Jurkat, Clone E6-1 (cell line): Measurements from ENCODE around the gene RNF151.
A peak's percentile ranks its signal among the peaks of the same experiment; 100 is the strongest.
"Not testable (repeated sequence)": the region's sequence is repeated elsewhere in the genome, so short reads cannot be mapped to it uniquely, and the experiment has no call there.

Experiments
- DNase-seq: peaks from one replicate; pipeline ENCODE4 v3.0.0-alpha.2; 2011; ENCODE audit warnings: low read depth, low spot score
- H3K4me3 ChIP-seq: 2 replicates; pipeline ENCODE4 v1.5.1; 2011; ENCODE audit warnings: mild to moderate bottlenecking, low read length, control low read depth, moderate library complexity

Gene RNF151

DNA sequence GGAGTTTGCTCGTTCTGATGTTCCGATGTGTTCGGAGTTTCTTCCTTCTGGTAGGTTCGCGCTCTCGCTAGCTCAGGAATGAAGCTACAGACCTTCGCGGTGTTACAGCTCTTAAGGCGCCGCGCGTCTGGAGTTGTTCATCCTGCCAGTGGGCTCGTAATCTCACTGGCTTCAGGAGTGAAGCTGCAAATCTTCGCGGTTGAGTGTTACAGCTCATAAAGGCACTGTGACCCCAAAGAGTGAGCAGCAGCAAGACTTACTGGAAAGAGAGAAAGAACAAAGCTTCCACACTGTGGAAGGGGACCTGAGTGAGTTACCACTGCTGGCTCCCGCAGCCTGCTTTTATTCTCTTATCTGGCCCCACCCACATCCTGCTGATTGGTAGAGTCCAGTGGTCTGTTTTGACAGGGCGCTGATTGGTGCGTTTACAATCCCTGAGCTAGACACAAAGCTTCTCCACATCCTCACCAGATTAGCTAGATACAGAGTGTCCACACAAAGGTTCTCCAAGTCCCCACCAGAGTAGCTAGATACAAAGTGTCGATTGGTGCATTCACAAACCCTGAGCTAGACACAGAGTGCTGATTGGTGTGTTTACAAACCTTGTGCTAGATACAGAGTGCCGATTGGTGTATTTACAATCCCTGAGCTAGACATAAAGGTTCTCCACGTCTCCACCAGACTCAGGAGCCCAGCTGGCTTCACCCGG lies 9.1 kb upstream of the RNF151 start:
- H3K4me3 ChIP-seq = not testable (repeated sequence)

GRCh38 chr16:1958143-1958491 lies 8.5 kb upstream of the RNF151 start:
- not testable (repeated sequence) for DNase-seq, H3K4me3 ChIP-seq

More for the DNA sequence above, 9.1 kb upstream of the RNF151 start:
- not testable (repeated sequence) for DNase-seq

DNA sequence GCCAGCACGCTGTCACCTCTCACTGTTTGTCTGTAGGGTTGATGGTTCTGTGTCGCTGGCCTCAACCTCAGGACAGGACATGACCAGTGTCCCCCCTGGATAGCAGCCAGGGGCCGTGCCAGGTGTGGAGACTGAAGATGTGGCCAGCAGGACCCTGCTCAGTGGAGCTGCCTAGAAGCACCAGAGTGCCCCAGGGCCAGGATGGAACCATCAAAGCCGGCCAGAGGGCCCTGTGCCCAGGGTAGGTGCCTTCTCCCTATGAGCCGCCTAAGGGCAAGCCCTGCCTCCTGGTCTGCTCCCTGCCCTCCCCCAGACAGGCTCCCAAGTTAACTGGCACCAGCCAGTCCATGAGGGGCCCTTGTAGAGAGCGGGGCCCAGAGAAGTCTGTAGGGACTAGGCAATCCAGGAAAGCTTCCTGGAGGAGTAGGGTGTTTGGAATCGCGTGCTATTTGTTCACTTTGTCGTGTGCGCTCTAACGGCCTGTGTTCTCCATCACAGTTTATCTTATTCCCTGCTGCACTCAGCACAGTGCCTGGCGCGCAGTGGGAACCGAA lies 7.9 kb upstream of the RNF151 start:
- peak overlapping the region; percentile 20 for H3K4me3 ChIP-seq
- no peak for DNase-seq

GRCh38 chr16:1959269-1960039 lies 7.2 kb upstream of the RNF151 start, which contains the start of gene NDUFB10:
Gene NDUFB10 (plus strand): TSS chr16:1959538. CDS start chr16:1959625, 87 bp downstream.
- DNase-seq = peak; percentile 83
- peak within 1 kb of the TSS; percentile 81 for H3K4me3 ChIP-seq

GRCh38 chr16:1960665-1961630 lies 5.7 kb upstream of the RNF151 start:
- DNase-seq = peak; percentile 68
- peak overlapping the region; percentile 81 for H3K4me3 ChIP-seq

DNA sequence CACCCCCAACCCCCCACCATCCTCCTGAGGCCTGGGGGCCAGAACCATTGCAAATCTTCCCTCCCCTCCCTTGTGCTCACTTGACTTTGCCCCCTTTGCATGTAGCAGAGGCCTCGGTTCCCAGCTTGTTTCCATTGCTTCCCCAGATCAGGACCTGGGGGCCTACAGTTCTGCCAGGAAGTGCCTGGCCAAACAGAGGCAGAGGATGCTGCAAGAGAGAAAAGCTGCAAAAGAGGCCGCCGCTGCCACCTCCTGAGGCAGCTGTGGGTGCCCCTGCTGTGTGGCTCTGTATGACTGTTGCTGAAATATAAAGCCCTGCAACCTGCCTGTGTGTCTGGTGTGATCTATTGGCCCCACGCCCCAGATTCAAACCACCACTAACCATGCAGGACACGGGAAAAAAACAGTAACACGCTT lies 5.0 kb upstream of the RNF151 start:
- H3K4me3 ChIP-seq = 0 out of 2 replicates have a peak overlapping the region, but pooled peaks have one; percentile 3
- peak; percentile 41 for DNase-seq

DNA sequence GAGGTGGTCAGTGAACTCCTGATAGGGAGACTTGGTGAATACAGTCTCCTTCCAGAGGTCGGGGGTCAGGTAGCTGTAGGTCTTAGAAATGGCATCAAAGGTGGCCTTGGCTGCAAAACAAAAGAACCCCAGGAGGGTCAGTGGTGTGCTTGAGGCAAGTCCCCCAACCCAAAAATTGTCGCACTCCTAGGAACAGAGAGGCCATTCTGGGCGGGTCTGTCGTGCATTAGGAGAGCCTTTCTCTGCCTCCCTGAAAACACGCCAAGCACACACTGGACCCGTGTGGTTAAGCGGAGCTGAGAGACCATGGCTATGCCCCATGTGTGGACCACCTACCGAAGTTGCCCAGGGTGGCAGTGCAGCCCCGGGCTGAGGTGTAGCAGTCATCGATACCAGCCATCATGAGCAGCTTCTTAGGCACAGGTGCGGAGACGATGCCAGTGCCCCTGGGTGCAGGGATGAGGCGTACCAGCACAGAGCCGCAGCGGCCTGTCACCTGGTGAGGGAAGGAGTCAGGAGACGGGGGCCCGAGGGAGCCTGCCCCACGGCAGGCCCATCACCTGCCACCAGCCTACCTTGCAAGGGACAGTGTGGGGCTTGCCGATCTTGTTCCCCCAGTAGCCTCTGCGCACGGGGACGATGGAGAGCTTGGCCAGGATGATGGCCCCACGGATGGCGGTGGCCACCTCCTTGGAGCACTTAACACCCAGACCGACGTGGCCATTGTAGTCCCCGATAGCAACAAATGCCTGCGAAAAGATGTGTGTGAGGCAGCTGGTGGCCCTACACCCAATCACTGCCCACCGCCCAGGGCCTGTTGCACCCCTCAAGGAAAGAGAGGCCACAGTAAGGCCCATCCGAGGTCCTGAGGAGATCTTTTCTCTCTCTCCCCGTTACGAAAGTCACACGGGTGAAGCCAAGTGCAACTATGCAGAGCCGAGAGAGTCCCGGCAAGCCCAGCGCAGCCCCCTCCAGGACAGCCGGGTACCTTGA lies 4.2 kb upstream of the RNF151 start:
- H3K4me3 ChIP-seq = peak overlapping the region; percentile 79
- not testable (repeated sequence) for DNase-seq

DNA sequence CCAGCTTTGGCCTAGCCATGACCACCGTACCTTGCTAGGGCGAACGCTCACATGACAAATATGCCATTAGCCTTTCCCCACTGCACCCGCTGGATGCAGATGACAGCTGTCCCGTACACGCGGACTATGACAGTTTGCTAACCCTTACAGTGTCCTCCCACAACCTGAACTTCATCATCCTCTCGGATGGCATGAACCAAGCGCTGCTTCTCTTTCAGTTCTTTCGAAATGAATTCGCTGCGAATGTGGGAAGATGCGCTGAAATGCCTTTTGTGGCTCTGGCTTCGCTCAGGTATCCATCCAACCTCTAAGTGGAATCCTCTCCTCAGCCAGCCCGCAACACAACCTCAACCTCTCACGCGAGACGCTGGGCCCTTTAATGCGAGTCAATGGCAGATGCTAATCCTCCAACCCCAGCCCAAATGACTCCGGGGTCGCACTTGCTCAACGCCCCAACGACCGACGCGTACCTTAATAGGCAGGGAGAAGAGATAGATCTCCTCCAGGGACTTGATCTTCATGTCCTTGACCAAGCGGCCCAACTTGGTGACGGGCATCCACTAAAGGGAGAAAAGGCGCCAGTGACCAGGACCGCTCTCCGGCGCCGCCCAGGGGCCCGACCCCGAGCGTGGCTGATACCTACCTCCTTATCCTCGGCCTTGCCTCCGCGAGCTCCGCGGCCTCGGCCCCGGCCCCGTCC lies 2.7 kb upstream of the RNF151 start:
- peak overlapping the region; percentile 79 for H3K4me3 ChIP-seq
- no peak for DNase-seq

DNA sequence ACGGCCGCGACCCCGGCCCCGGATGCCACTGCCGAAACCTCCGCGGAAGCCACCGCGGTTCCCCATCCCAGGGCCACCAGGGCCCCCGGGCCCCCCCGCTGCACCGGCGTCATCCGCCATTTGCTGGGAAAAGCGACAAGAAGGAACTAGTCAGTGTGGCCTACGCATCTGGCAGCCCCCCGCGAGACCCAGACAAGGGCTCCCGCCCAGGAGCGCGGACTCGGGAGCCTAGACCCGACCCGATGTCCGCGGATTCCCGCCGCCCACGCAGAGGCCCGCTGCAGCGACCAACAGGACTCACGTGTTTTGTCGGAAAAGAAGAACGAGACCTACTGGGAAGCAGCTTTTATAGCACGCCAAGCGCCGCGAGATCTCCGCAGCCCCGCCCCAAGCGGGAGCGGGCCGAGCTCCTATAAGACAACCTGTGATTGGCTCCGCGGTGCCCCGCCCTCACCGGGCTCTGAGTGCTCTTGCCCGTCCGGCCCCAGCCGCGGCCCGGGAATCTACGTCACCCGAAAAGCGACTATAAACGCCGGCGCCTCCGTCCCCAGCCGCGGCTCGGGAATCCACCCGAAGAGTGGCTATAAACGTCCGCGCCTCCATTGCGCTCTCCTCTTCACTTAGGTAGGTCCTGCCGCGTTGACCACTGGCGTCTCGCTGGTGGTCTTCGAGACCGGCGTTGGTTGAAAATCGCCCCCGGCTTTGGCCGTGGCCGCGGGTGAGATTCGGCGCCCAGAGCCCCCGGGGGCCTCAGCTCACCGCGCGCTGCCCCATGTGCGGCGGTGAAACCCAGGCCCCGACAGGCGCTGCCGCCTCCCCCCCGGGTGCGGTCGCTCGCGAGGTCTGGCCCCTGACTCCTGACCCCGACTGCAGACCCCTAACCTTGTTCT lies 1.9 kb upstream of the RNF151 start, which contains the start of gene RPS2:
RPS2 (minus strand) TSS at position 321 of the 890 bp plus-strand sequence; CDS start at position 120, 201 bp downstream.
- peak; percentile 97 for DNase-seq
- H3K4me3 ChIP-seq = peak within 1 kb of the TSS; percentile 79

GRCh38 chr16:1965396-1966001 lies 1.2 kb upstream of the RNF151 start:
- H3K4me3 ChIP-seq = peak overlapping the region; percentile 79
- DNase-seq = no peak

DNA sequence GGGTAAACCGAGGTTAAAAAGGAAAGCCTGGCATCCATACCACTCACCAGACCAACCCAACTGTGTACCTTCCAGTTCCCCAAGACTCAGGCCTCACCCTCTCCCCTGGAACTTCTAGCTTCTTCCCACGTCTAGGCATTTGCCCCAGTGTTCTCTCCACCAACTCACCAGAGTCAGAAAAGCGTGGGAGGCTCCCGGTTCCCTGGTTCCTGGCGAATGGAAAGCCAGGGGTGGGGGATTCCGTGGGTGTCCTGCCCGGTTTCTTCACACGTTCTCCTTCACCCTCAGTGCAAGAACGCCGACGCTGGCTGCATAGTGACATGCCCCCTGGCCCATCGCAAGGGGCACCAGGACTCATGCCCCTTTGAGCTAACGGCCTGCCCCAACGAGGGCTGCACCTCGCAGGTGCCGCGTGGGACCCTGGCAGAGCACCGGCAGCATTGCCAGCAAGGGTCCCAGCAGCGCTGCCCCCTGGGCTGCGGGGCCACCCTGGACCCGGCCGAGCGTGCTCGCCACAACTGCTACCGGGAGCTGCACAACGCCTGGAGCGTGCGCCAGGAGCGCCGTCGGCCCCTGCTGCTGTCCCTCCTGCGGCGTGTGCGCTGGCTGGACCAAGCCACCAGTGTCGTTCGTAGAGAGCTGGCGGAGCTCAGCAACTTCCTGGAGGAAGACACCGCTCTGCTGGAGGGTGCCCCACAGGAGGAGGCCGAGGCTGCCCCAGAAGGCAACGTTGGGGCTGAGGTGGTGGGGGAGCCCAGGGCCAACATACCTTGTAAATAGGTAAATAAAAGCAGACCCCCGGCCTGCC lies 1.7 kb downstream of the RNF151 start:
- H3K4me3 ChIP-seq = no peak overlapping the region

DNA sequence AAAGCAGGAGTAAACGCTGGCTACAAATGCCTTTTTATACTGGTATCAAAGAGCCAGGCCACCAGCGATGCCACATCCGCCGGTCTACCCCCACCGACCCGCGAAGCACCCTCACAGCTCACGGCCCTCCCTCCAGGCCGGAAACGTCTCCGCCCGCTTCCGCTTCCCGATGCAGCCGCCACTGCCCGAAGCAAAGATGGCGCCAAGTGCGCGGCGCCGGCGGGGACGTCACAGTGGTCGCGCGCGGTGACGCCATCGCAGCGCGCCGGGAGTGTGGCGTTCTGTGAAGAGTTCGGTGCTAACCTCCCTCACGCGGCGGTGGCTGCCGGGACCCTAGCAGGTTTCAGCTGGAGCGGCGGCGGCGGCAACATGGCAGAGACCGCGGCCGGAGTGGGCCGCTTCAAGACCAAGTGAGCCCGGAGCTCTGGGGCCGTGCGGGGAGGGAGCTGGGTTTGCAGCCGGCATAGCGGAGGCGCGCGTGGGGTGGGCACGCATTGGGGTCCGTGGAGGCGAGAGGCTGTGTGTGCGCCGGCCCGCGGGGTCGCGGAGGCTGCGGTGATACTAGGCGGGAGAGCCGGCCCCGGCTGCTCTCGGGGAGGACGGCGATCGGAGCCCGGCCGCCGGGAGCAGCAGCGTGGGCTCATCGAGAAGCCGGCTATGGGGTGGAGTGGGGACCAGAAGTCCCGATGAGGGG lies 5.3 kb downstream of the RNF151 start, which contains the start of gene TBL3:
TBL3 (plus strand) TSS at position 258 of the 694 bp plus-strand sequence; CDS start at position 370, 112 bp downstream.
- H3K4me3 ChIP-seq = peak within 1 kb of the TSS; percentile 86
- peak; percentile 94 for DNase-seq

More for the DNA sequence above, 1.7 kb downstream of the RNF151 start:
- no peak for DNase-seq

DNA sequence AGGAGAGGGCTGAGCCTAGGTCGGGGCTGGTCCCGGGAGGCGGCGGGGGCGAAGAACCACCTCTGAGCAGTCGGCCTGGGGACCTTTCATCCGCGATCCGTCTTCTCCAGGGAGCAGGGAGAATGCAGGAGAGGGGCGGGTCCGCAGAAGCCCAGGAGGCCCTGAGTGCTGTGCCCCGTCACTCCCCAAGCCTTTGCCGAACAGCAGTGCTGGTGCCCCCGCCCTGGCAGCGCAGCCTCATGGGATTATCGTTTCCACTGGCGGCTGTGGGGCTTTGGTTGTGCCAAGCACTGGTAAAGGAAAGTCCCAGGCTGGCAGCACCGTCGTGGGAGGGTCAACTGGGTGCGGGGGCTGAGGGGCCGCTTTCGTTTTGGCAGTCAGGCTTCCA lies 5.8 kb downstream of the RNF151 start:
- peak overlapping the region; percentile 86 for H3K4me3 ChIP-seq
- no peak for DNase-seq

GRCh38 chr16:1973461-1974156 lies 7.0 kb downstream of the RNF151 start:
- no peak for DNase-seq
- H3K4me3 ChIP-seq = peak overlapping the region; percentile 86; the same call in 1 of the 2 replicates
